Upper lobe of left lung (tissue), 4 donors: ENCODE measurements around the gene COBL.

ENCODE experiments used
- EP300 ChIP-seq, 4 donors: sonication (generic); formaldehyde crosslinking; IDR thresholded peaks; one replicate each; pipeline ENCODE4 v1.5.1; 2017; ENCODE audit warnings: antibody characterized with exemption in 4 of 4, control low read depth in 2 of 4
- POLR2A ChIP-seq, 4 donors: fragments of 450-650 bp; IDR thresholded peaks; one replicate each; pipeline ENCODE4 v1.5.1; 2016 to 2017; ENCODE audit warnings: antibody characterized with exemption in 4 of 4, mild to moderate bottlenecking in 2 of 4
- TF ChIP-seq, protein P1 (sequence below), 6 experiments: fragments of 450-650 bp in 4 of 6; fragments of 200-600 bp in 2 of 6; sonication (generic) in 2 of 6; IDR thresholded peaks; one replicate each; pipeline ENCODE4 v1.5.1; 2016 to 2019; ENCODE audit warnings: antibody characterized with exemption in 6 of 6

DNA sequence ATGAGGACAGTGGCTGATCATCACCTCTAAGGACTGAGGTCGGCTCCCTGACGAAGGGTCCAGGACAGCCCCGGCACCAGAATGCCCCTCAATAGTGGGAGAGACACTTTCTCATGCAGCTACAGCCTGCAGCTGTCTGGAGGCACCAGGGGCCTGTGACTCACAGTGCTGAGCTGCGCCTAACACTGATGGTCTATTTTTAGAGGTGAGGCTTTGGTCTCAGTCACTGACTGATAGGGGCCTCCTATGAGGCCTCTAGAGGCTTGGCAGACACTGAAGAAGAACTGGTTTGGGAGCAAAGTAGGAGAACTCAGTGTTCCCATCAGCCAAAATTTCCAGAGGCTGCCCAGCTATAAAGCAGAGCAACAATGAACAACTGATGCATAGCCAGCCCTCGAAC lies 130.1 kb downstream of the COBL start:
- TF ChIP-seq, protein P1, sequence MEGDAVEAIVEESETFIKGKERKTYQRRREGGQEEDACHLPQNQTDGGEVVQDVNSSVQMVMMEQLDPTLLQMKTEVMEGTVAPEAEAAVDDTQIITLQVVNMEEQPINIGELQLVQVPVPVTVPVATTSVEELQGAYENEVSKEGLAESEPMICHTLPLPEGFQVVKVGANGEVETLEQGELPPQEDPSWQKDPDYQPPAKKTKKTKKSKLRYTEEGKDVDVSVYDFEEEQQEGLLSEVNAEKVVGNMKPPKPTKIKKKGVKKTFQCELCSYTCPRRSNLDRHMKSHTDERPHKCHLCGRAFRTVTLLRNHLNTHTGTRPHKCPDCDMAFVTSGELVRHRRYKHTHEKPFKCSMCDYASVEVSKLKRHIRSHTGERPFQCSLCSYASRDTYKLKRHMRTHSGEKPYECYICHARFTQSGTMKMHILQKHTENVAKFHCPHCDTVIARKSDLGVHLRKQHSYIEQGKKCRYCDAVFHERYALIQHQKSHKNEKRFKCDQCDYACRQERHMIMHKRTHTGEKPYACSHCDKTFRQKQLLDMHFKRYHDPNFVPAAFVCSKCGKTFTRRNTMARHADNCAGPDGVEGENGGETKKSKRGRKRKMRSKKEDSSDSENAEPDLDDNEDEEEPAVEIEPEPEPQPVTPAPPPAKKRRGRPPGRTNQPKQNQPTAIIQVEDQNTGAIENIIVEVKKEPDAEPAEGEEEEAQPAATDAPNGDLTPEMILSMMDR (IDR thresholded peaks at IDR 0.05): no peak
- TF ChIP-seq EP300 (IDR thresholded peaks at IDR 0.05) (no peak), POLR2A (IDR thresholded peaks at IDR 0.05) (no peak)
